Measurements from ENCODE around the gene MAP1LC3C.

Gene MAP1LC3C

GRCh38 chr1:241999026-241999425 lies at the start of gene MAP1LC3C:
TSS of gene MAP1LC3C (minus strand) at chr1:241999098. CDS start at chr1:241999008, 90 bp downstream.
- Mint-ChIP-seq H3K36me3 (no peaks in the 10 kb centered on the region), H3K27ac (peak within 1 kb of the TSS; percentile 53), H3K4me3 (peak within 1 kb of the TSS; percentile 75), H3K4me1 (peaks cover 7% of the 10 kb centered on the region), H3K9me3 (no peaks in the 10 kb centered on the region), H3K27me3 (peaks cover 1% of the 10 kb centered on the region)
- ATAC-seq: no peak

GRCh38 chr1:242043165-242043564 lies 44.3 kb upstream of the MAP1LC3C start:
- H3K27ac Mint-ChIP-seq: no peak overlapping the region
- H3K9me3 Mint-ChIP-seq: peaks cover 7% of the 10 kb centered on the region
- H3K4me1 Mint-ChIP-seq: no peaks in the 10 kb centered on the region
- H3K4me3 Mint-ChIP-seq: no peak overlapping the region
- no peaks in the 10 kb centered on the region for H3K27me3 Mint-ChIP-seq
- H3K36me3 Mint-ChIP-seq: no peaks in the 10 kb centered on the region
- ATAC-seq: no peak

- H3K27ac Mint-ChIP-seq: no peak overlapping the region
- H3K36me3 Mint-ChIP-seq: no peaks in the 10 kb centered on the region
Observed at GRCh38 chr1:242034392-242034791, 35.5 kb upstream of the MAP1LC3C start.

GRCh38 chr1:242033447-242033846 lies 34.5 kb upstream of the MAP1LC3C start:
- no peaks in the 10 kb centered on the region for H3K36me3 Mint-ChIP-seq
- no peak for ATAC-seq
- H3K27ac Mint-ChIP-seq: no peak overlapping the region
- H3K27me3 Mint-ChIP-seq: peaks cover 12% of the 10 kb centered on the region
- H3K4me1 Mint-ChIP-seq: no peaks in the 10 kb centered on the region
- H3K4me3 Mint-ChIP-seq: no peak overlapping the region
- H3K9me3 Mint-ChIP-seq: peaks cover 3% of the 10 kb centered on the region

More at GRCh38 chr1:242034392-242034791, 35.5 kb upstream of the MAP1LC3C start:
- Mint-ChIP-seq H3K4me1 (no peaks in the 10 kb centered on the region), H3K9me3 (peaks cover 3% of the 10 kb centered on the region), H3K4me3 (no peak overlapping the region), H3K27me3 (peaks cover 12% of the 10 kb centered on the region)
- no peak for ATAC-seq

GRCh38 chr1:242030071-242030470 lies 31.2 kb upstream of the MAP1LC3C start:
- ATAC-seq: no peak
- H3K36me3 Mint-ChIP-seq: no peaks in the 10 kb centered on the region
- H3K4me1 Mint-ChIP-seq: no peaks in the 10 kb centered on the region
- H3K27ac Mint-ChIP-seq: no peak overlapping the region
- H3K9me3 Mint-ChIP-seq: peaks cover 3% of the 10 kb centered on the region
- H3K27me3 Mint-ChIP-seq: peaks cover 12% of the 10 kb centered on the region
- H3K4me3 Mint-ChIP-seq: no peak overlapping the region

GRCh38 chr1:242025681-242026080 lies 26.8 kb upstream of the MAP1LC3C start:
- Mint-ChIP-seq H3K27me3 (peaks cover 11% of the 10 kb centered on the region), H3K36me3 (no peaks in the 10 kb centered on the region), H3K4me1 (peaks cover 18% of the 10 kb centered on the region), H3K9me3 (peaks cover 1% of the 10 kb centered on the region), H3K27ac (no peak overlapping the region), H3K4me3 (no peak overlapping the region)
- ATAC-seq: no peak

- Mint-ChIP-seq H3K9me3 (no peaks in the 10 kb centered on the region), H3K4me3 (no peak overlapping the region), H3K4me1 (peaks cover 18% of the 10 kb centered on the region), H3K27me3 (no peaks in the 10 kb centered on the region), H3K27ac (no peak overlapping the region), H3K36me3 (no peaks in the 10 kb centered on the region)
- peak; percentile 55 for ATAC-seq
Observed at GRCh38 chr1:242023805-242024204, 24.9 kb upstream of the MAP1LC3C start.

- ATAC-seq: no peak
- no peaks in the 10 kb centered on the region for H3K9me3 Mint-ChIP-seq
- no peaks in the 10 kb centered on the region for H3K36me3 Mint-ChIP-seq
- no peak overlapping the region for H3K4me3 Mint-ChIP-seq
- peaks cover 10% of the 10 kb centered on the region for H3K4me1 Mint-ChIP-seq
- no peak overlapping the region for H3K27ac Mint-ChIP-seq
- no peaks in the 10 kb centered on the region for H3K27me3 Mint-ChIP-seq
Observed at GRCh38 chr1:242019018-242019417, 20.1 kb upstream of the MAP1LC3C start.

GRCh38 chr1:242017580-242018233 lies 18.8 kb upstream of the MAP1LC3C start:
- Mint-ChIP-seq H3K27ac (no peak overlapping the region), H3K36me3 (no peaks in the 10 kb centered on the region), H3K4me1 (no peaks in the 10 kb centered on the region), H3K9me3 (no peaks in the 10 kb centered on the region), H3K4me3 (no peak overlapping the region), H3K27me3 (no peaks in the 10 kb centered on the region)
- peak; percentile 53 for ATAC-seq

GRCh38 chr1:242016479-242016878 lies 17.6 kb upstream of the MAP1LC3C start:
- Mint-ChIP-seq H3K4me1 (no peaks in the 10 kb centered on the region), H3K36me3 (no peaks in the 10 kb centered on the region), H3K27me3 (no peaks in the 10 kb centered on the region), H3K9me3 (no peaks in the 10 kb centered on the region), H3K27ac (no peak overlapping the region), H3K4me3 (no peak overlapping the region)
- no peak for ATAC-seq

GRCh38 chr1:242011894-242012660 lies 13.2 kb upstream of the MAP1LC3C start:
- Mint-ChIP-seq H3K4me3 (no peak overlapping the region), H3K4me1 (no peaks in the 10 kb centered on the region), H3K27ac (no peak overlapping the region), H3K36me3 (no peaks in the 10 kb centered on the region), H3K9me3 (no peaks in the 10 kb centered on the region), H3K27me3 (peaks cover 13% of the 10 kb centered on the region)
- no peak for ATAC-seq

- Mint-ChIP-seq H3K9me3 (no peaks in the 10 kb centered on the region), H3K4me1 (no peaks in the 10 kb centered on the region), H3K27me3 (peaks cover 13% of the 10 kb centered on the region), H3K36me3 (no peaks in the 10 kb centered on the region), H3K27ac (no peak overlapping the region), H3K4me3 (no peak overlapping the region)
- ATAC-seq: no peak
Observed at GRCh38 chr1:242008826-242009495, 10.1 kb upstream of the MAP1LC3C start.

- H3K4me1 Mint-ChIP-seq: no peaks in the 10 kb centered on the region
- H3K27me3 Mint-ChIP-seq: peaks cover 13% of the 10 kb centered on the region
- H3K9me3 Mint-ChIP-seq: no peaks in the 10 kb centered on the region
- no peak overlapping the region for H3K27ac Mint-ChIP-seq
- ATAC-seq: no peak
- no peaks in the 10 kb centered on the region for H3K36me3 Mint-ChIP-seq
- no peak overlapping the region for H3K4me3 Mint-ChIP-seq
Observed at GRCh38 chr1:242006976-242007375, 8.1 kb upstream of the MAP1LC3C start.

- no peak for ATAC-seq
- no peak overlapping the region for H3K4me3 Mint-ChIP-seq
- no peaks in the 10 kb centered on the region for H3K36me3 Mint-ChIP-seq
- H3K4me1 Mint-ChIP-seq: no peaks in the 10 kb centered on the region
- no peaks in the 10 kb centered on the region for H3K9me3 Mint-ChIP-seq
- peaks cover 13% of the 10 kb centered on the region for H3K27me3 Mint-ChIP-seq
- H3K27ac Mint-ChIP-seq: no peak overlapping the region
Observed at GRCh38 chr1:242005866-242006535, 7.1 kb upstream of the MAP1LC3C start.

Data from stimulated activated memory B cell treated with anti-CD40 and anti-IgM and Interleukin-4, amounts not matched to agents 10 μg/mL and 1 μg/mL and 100 μg/mL, for 72 hours (primary cell).